ACHN (cell line): Measurements from ENCODE around the gene CAMKMT.

Experiments used
- DNase-seq: peaks from one replicate; pipeline ENCODE4 v3.0.0-alpha.2; 2015
- in situ Hi-C: cut with HindIII; loops from 2 replicates; pipeline ENCODE4 v1.10.0; 2017; ENCODE audit warnings: low sequenced_read_pairs, low pct_ligation_motif_present, low pct_unique_long_range_greater_than_20kb

The CAMKMT gene

DNA sequence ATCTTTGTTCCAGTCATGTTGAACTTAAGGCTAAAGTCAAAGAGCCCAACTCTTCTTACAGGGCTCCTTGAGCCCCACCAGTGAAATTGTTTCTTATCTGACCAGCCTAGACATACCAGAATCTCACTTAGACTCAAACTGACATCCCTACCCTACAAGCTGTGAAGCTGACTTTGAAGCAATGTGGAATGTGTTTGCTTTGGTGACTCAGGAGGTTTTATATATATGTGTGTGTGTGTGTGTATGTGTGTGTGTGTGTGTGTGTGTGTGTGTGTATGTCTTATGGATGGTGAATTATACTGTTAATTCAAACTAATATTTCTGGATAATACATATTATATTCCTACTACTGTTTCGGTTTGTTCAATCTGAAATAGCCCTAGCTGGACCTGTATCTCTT, 67.3 kb downstream of the CAMKMT start:
- in situ Hi-C loops = no loop called here
- no peak for DNase-seq

GRCh38 chr2:44430342-44430741, 68.6 kb downstream of the CAMKMT start:
- DNase-seq = no peak
- in situ Hi-C loops = no loop called here

GRCh38 chr2:44433895-44434294, 72.1 kb downstream of the CAMKMT start:
- in situ Hi-C loops = no loop called here
- DNase-seq = no peak

GRCh38 chr2:44441200-44441599, 79.5 kb downstream of the CAMKMT start:
- in situ Hi-C loops = no loop called here
- no peak for DNase-seq

GRCh38 chr2:44442019-44442418, 80.3 kb downstream of the CAMKMT start:
- in situ Hi-C loops = no loop called here
- no peak for DNase-seq

GRCh38 chr2:44443517-44443916, 81.8 kb downstream of the CAMKMT start:
- DNase-seq = no peak
- in situ Hi-C loops = no loop called here

DNA sequence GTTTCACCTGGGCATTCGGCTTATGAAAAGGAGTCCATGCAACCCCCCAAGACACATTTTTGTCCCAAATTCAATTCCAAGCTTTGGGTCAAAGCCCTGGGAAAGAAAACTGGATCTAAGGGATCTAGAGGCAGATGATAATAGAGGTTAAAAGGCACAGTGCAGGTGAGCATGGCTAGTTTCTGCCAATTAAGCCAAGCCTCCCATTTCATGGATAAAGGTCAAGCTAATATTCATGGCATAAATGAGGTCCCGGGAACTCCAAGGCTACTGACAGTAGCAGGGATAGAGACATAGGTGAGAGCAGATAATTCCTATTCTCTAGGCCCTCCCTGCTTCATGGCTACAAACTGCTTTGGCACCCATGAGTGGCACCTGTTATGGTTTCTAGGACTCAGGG, 83.1 kb downstream of the CAMKMT start:
- no peak for DNase-seq
- in situ Hi-C loops = no loop called here

DNA sequence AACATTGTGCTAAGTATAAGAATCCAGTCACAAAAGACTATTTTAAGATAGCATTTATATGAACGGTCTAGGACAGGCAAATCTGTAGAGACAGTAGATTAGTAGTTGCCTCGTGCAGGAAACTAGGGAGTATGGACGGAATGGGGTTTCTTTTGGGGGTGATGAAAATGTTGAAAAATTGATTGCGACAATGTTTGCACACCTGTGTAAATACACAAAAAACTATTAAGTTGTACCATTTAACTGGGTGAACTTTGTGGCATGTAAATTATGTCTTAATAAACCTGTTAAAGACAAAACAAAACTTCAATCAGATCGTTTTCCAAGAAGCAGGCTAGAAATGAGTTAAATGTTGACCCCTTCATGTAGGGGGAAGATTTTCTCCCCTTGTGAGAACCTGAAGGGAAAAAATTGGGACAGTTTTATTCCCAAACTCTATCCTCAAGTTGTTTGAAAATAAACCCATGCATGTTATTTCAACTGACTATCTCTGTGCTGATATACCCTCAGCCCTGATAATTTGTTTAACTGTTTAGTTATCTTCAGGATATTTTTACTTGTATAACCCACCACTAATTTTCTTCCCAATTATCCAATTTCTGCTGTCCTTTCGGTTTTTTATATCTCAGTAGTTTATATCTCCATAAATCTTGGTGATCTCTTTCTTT, 87.2 kb downstream of the CAMKMT start:
- no peak for DNase-seq
- in situ Hi-C loops = no loop called here

- in situ Hi-C loops = no loop called here
- no peak for DNase-seq
Observed at GRCh38 chr2:44450082-44450481, 88.3 kb downstream of the CAMKMT start.

- DNase-seq = peak; percentile 68
- in situ Hi-C loops = no loop called here
Observed at GRCh38 chr2:44450806-44451205, 89.1 kb downstream of the CAMKMT start.

DNA sequence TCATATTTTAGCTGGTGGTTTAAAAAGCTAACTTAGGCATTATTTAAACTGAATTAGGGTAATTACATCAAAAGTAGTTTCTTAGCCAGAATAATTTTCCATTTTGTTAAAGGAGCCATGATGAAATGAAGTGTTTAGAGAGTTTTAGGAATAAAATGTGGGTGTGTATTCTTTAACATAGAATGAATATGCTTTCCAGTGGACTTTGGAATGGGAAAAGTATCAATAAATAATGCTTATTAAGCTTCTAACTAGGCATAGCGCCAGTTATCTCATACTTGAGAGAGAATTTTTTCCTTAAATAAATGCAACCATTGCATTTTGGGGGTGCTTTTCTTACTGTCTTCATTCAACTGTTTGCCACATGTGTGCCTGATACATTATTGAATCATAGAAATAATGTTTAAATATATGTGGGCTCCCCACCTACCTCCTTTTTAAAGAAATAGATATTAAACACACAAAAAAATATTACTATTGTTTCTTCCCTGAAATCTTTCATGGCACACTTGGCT, 90.4 kb downstream of the CAMKMT start:
- in situ Hi-C loops = no loop called here
- no peak for DNase-seq

- DNase-seq = no peak
- in situ Hi-C loops = no loop called here
Observed at GRCh38 chr2:44453259-44453658, 91.5 kb downstream of the CAMKMT start.

GRCh38 chr2:44455877-44456276, 94.1 kb downstream of the CAMKMT start:
- DNase-seq = no peak
- in situ Hi-C loops = no loop called here

DNA sequence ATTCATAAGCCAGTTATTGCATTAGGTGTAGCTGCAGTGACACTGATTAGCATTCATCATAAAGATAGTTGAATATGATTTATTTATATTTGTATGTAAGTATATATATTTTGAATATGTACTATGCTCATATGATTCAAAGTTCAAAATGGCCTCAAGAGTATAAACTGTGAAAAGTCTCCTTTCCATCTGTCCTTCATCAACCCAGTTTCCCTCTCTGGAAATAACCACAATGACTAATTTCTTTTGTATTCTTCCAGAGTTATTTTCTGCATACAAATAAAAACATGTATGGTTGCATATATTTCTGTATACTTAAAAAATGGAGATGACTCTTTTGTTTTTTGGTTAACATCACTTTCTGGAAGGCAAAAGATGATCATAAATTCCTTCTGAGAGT, 95.2 kb downstream of the CAMKMT start:
- no peak for DNase-seq

DNA sequence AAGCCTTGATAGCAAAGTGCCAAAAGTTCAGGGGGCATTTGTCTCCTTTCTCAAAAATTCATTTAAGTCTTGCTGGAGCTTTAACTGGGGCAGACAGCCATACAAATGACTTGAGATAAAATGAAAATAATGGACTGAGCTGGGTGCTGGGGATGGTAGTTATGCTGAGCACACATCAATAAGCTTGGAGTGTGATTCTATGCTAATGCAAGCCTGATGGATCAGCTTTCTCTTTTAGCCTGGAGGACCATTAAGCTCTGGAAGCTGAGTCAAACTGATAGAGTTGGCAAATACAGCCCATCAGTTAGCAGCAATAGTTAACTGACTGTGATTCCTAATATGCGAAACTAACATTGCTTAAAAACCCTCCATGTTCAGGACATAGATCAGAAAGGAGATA, 98.0 kb downstream of the CAMKMT start:
- in situ Hi-C loops = no loop called here

More for the DNA sequence above, 95.2 kb downstream of the CAMKMT start:
- in situ Hi-C loops = no loop called here

GRCh38 chr2:44462934-44463849, 101.4 kb downstream of the CAMKMT start:
- in situ Hi-C loops = no loop called here
- no peak for DNase-seq

More for the DNA sequence above, 98.0 kb downstream of the CAMKMT start:
- no peak for DNase-seq

- DNase-seq = no peak
- in situ Hi-C loops = no loop called here
Observed at GRCh38 chr2:44464437-44464836, 102.7 kb downstream of the CAMKMT start.

DNA sequence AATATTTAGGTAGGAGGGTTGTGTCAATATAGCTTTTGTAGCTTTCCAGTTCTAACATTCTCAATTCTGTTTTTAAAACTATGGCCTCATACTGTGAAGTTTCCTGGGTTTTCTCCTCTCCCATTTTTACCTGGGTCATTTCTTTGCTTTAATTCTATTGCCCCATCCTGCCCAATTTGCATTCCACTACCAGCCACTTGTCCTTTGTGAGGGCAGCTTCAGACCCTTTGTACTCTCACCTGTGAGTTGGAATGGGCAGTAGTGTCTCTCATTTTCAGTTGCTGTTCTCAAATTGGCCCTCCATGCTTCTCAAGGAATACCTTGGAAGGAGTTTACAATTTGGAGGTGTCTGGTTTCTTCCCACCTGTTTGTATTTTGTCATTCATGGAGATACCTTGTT, 108.4 kb downstream of the CAMKMT start:
- in situ Hi-C loops = no loop called here
- DNase-seq = no peak

- DNase-seq = no peak
- in situ Hi-C loops = no loop called here
Observed at GRCh38 chr2:44477657-44478414, 116.1 kb downstream of the CAMKMT start.
